GM23338 (cell line): ENCODE results near the gene SWT1. TPM values are rescaled to one million over a fixed set of nuclear protein-coding genes. Genes with fewer than 3 reads are reported as not detected.
A peak's percentile ranks its signal among the peaks of the same experiment; 100 is the strongest.

Source experiments
- ATAC-seq: fragments of 200-7000 bp; cut with Tn5 transposase; 3 replicates; pipeline ENCODE4 v1.9.1; 2020
- DNase-seq: peaks from one replicate; pipeline ENCODE4 v3.0.0-alpha.2; 2015; ENCODE audit warnings: low spot score
- H2AFZ ChIP-seq: fragments of 200-600 bp; sonication (generic); 2 replicates; pipeline ENCODE4 v1.8.0; 2016; ENCODE audit warnings: antibody characterized with exemption, mild to moderate bottlenecking, moderate library complexity
- H3F3A ChIP-seq: fragments of 200-600 bp; sonication (generic); replicated peaks from 2 replicates; pipeline ENCODE4 v1.8.0; 2017; ENCODE audit warnings: antibody characterized with exemption, mixed run types, low read depth
- H3K27ac ChIP-seq: fragments of 200-600 bp; sonication (generic); 2 replicates; pipeline ENCODE4 v1.6.1; 2016; ENCODE audit warnings: low read depth
- H3K27me3 ChIP-seq: fragments of 200-600 bp; sonication (generic); 2 replicates; pipeline ENCODE4 v1.8.0; 2016; ENCODE audit warnings: mild to moderate bottlenecking, mixed run types, moderate library complexity; ENCODE audit not compliant: insufficient read depth
- H3K36me3 ChIP-seq: fragments of 200-600 bp; sonication (generic); 2 replicates; pipeline ENCODE4 v1.8.0; 2016; ENCODE audit warnings: mild to moderate bottlenecking; ENCODE audit not compliant: insufficient read depth
- H3K4me1 ChIP-seq: fragments of 200-600 bp; sonication (generic); 2 replicates; pipeline ENCODE4 v1.8.0; 2016; ENCODE audit warnings: mild to moderate bottlenecking, moderate library complexity; ENCODE audit not compliant: insufficient read depth
- H3K4me2 ChIP-seq: fragments of 200-600 bp; sonication (generic); 2 replicates; pipeline ENCODE4 v1.7.1; 2017; ENCODE audit warnings: mixed run types
- H3K4me3 ChIP-seq: fragments of 200-600 bp; sonication (generic); 2 replicates; pipeline ENCODE4 v1.6.1; 2016; ENCODE audit warnings: mixed run types
- H3K79me2 ChIP-seq: fragments of 200-600 bp; sonication (generic); replicated peaks from 2 replicates; pipeline ENCODE4 v1.8.0; 2017; ENCODE audit warnings: mild to moderate bottlenecking; ENCODE audit not compliant: insufficient read depth
- H3K9me2 ChIP-seq: fragments of 200-600 bp; sonication (generic); 2 replicates; pipeline ENCODE4 v1.8.0; 2017; ENCODE audit not compliant: insufficient read depth
- H4K20me1 ChIP-seq: fragments of 200-600 bp; sonication (generic); replicated peaks from 2 replicates; pipeline ENCODE4 v1.8.0; 2017; ENCODE audit warnings: mild to moderate bottlenecking; ENCODE audit not compliant: insufficient read depth
- H3K27ac Mint-ChIP-seq: 2 replicates; pipeline ENCODE4 v1.8.0; 2020; ENCODE audit warnings: inconsistent platforms, mild to moderate bottlenecking, moderate library complexity, mixed read lengths
- H3K27me3 Mint-ChIP-seq: 3 replicates; pipeline ENCODE4 v1.8.0; 2022; ENCODE audit warnings: low read depth, mild to moderate bottlenecking, moderate library complexity, mixed read lengths, inconsistent platforms; ENCODE audit not compliant: insufficient read depth, poor library complexity
- H3K36me3 Mint-ChIP-seq: 3 replicates; pipeline ENCODE4 v1.8.0; 2021; ENCODE audit warnings: low read depth, mild to moderate bottlenecking, inconsistent platforms, moderate library complexity, mixed read lengths
- H3K4me1 Mint-ChIP-seq: 3 replicates; pipeline ENCODE4 v1.8.0; 2020; ENCODE audit warnings: mild to moderate bottlenecking, inconsistent platforms, mixed read lengths
- H3K4me3 Mint-ChIP-seq: 3 replicates; pipeline ENCODE4 v1.8.0; 2021; ENCODE audit warnings: moderate library complexity, mild to moderate bottlenecking, inconsistent platforms, mixed read lengths
- H3K9me3 Mint-ChIP-seq: 3 replicates; pipeline ENCODE4 v1.8.0; 2020; ENCODE audit warnings: moderate library complexity, mild to moderate bottlenecking, inconsistent platforms, mixed read lengths
- CREB1 ChIP-seq: fragments of 250-450 bp; sonication (Bioruptor Pico); IDR thresholded peaks from 2 replicates; pipeline ENCODE4 v1.5.0; 2020; ENCODE audit warnings: low read depth, mild to moderate bottlenecking, moderate library complexity
- EZH2phosphoT487 ChIP-seq: fragments of 200-600 bp; sonication (generic); IDR thresholded peaks from one replicate; pipeline ENCODE4 v1.8.1; 2018; ENCODE audit warnings: antibody characterized with exemption; ENCODE audit not compliant: unreplicated experiment
- JUNB ChIP-seq: IDR thresholded peaks from one replicate; pipeline ENCODE4 v1.6.1; 2016; ENCODE audit warnings: antibody characterized with exemption; ENCODE audit not compliant: unreplicated experiment
- POLR2AphosphoS5 ChIP-seq: IDR thresholded peaks from 2 replicates; pipeline ENCODE4 v1.6.1; 2016; ENCODE audit warnings: antibody characterized with exemption, low read depth
- STAT1 ChIP-seq: IDR thresholded peaks from one replicate; pipeline ENCODE4 v1.6.1; 2016; ENCODE audit warnings: antibody characterized with exemption; ENCODE audit not compliant: unreplicated experiment
- ZNF114 ChIP-seq: fragments of 250-450 bp; sonication (Bioruptor Pico); IDR thresholded peaks from 2 replicates; pipeline ENCODE4 v1.5.0; 2020; ENCODE audit warnings: mild to moderate bottlenecking, moderate library complexity
- ZNF331 ChIP-seq: fragments of 250-450 bp; sonication (Bioruptor Pico); IDR thresholded peaks from 2 replicates; pipeline ENCODE4 v1.5.0; 2020; ENCODE audit warnings: low read depth, mild to moderate bottlenecking, moderate library complexity
- polyA plus RNA-seq: library from polyadenylated mRNA; unstranded; fragments of >200 nt; fragmentation: Nextera tagmentation; extraction: Ambion mirVana; gene quantifications from 2 replicates; pipeline ENCODE4 v1.2.1, GENCODE V29; 2016
- total RNA-seq: library from RNA; depleted of rRNA; stranded (reverse); fragments of >200 nt; shearing (Covaris generic); gene quantifications from 2 replicates; pipeline ENCODE4 v1.2.3, GENCODE V29; 2014
- TF ChIP-seq, protein P1 (sequence below): fragments of 250-450 bp; sonication (Bioruptor Pico); IDR thresholded peaks from 2 replicates; pipeline ENCODE4 v1.5.0; 2020; ENCODE audit warnings: mild to moderate bottlenecking, moderate library complexity
- TF ChIP-seq, protein P2 (sequence below): IDR thresholded peaks from 2 replicates; pipeline ENCODE4 v1.6.1; 2016; ENCODE audit warnings: antibody characterized with exemption
- TF ChIP-seq, protein P3 (sequence below): IDR thresholded peaks from one replicate; pipeline ENCODE4 v1.6.1; 2018; ENCODE audit warnings: antibody characterized with exemption; ENCODE audit not compliant: unreplicated experiment
- TF ChIP-seq, protein P4 (sequence below), 2 experiments: fragments of 200-600 bp in 1 of 2; sonication (generic) in 1 of 2; conservative IDR thresholded peaks; 2 replicates each; pipeline versions ENCODE4 v1.5.1 to v1.6.1; 2016 to 2017; ENCODE audit warnings: antibody characterized with exemption in 2 of 2, low read depth in 2 of 2, mild to moderate bottlenecking in 2 of 2, moderate library complexity in 1 of 2

SWT1 gene
- total and polyA plus RNA-seq, 2 experiments from 2014 or later, result 3.6 to 5.7 TPM

DNA sequence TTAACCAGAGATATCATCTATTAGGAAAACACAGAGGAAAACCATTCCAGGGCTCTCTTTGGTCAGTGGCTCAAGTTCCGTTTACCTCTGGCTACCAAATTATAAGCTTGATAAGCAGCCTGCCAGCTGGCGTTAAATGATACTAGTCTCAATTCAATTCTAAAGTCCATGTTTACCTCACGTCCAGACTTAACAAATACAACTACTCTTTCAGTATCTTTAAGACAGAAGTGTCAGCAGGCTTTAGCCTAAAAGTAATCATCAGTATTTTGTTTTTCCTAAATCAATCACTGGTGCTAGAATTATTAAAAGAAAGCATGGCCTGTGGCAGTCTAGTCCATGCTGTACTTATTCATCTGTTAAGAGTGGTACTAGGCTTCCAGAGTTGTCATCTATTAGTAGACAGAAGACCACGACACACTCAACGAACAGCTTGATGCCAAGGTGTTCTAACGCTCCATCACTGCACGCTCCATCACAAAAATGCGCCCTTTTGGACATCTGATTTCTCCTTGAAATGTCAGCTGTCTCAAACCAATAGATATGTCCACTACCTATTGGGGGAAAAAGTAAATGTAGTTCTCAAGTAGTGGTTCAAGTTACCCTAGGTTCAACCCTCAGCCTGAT is 158.6 kb downstream of the SWT1 start:
- H3K27me3 ChIP-seq, result no peaks in the 10 kb centered on the region
- Mint-ChIP-seq H3K4me1 (peaks cover 42% of the 10 kb centered on the region), H3K27ac (peak overlapping the region; percentile 97), H3K9me3 (peaks cover 3% of the 10 kb centered on the region; the same call in 2 of the 3 replicates), H3K4me3 (peak overlapping the region; percentile 97), H3K36me3 (peaks cover 26% of the 10 kb centered on the region), H3K27me3 (peaks cover 7% of the 10 kb centered on the region)
- no peak for ATAC-seq
- H3K4me2 ChIP-seq, result peak overlapping the region; percentile 90
- peaks cover 8% of the 10 kb centered on the region for H3K36me3 ChIP-seq
- no peak for TF ChIP-seq POLR2AphosphoS5
- no peak for TF ChIP-seq EZH2phosphoT487
- no peak for TF ChIP-seq STAT1
- TF ChIP-seq ZNF114 (CRISPR knock-in tag), result no peak
- TF ChIP-seq, protein P1, sequence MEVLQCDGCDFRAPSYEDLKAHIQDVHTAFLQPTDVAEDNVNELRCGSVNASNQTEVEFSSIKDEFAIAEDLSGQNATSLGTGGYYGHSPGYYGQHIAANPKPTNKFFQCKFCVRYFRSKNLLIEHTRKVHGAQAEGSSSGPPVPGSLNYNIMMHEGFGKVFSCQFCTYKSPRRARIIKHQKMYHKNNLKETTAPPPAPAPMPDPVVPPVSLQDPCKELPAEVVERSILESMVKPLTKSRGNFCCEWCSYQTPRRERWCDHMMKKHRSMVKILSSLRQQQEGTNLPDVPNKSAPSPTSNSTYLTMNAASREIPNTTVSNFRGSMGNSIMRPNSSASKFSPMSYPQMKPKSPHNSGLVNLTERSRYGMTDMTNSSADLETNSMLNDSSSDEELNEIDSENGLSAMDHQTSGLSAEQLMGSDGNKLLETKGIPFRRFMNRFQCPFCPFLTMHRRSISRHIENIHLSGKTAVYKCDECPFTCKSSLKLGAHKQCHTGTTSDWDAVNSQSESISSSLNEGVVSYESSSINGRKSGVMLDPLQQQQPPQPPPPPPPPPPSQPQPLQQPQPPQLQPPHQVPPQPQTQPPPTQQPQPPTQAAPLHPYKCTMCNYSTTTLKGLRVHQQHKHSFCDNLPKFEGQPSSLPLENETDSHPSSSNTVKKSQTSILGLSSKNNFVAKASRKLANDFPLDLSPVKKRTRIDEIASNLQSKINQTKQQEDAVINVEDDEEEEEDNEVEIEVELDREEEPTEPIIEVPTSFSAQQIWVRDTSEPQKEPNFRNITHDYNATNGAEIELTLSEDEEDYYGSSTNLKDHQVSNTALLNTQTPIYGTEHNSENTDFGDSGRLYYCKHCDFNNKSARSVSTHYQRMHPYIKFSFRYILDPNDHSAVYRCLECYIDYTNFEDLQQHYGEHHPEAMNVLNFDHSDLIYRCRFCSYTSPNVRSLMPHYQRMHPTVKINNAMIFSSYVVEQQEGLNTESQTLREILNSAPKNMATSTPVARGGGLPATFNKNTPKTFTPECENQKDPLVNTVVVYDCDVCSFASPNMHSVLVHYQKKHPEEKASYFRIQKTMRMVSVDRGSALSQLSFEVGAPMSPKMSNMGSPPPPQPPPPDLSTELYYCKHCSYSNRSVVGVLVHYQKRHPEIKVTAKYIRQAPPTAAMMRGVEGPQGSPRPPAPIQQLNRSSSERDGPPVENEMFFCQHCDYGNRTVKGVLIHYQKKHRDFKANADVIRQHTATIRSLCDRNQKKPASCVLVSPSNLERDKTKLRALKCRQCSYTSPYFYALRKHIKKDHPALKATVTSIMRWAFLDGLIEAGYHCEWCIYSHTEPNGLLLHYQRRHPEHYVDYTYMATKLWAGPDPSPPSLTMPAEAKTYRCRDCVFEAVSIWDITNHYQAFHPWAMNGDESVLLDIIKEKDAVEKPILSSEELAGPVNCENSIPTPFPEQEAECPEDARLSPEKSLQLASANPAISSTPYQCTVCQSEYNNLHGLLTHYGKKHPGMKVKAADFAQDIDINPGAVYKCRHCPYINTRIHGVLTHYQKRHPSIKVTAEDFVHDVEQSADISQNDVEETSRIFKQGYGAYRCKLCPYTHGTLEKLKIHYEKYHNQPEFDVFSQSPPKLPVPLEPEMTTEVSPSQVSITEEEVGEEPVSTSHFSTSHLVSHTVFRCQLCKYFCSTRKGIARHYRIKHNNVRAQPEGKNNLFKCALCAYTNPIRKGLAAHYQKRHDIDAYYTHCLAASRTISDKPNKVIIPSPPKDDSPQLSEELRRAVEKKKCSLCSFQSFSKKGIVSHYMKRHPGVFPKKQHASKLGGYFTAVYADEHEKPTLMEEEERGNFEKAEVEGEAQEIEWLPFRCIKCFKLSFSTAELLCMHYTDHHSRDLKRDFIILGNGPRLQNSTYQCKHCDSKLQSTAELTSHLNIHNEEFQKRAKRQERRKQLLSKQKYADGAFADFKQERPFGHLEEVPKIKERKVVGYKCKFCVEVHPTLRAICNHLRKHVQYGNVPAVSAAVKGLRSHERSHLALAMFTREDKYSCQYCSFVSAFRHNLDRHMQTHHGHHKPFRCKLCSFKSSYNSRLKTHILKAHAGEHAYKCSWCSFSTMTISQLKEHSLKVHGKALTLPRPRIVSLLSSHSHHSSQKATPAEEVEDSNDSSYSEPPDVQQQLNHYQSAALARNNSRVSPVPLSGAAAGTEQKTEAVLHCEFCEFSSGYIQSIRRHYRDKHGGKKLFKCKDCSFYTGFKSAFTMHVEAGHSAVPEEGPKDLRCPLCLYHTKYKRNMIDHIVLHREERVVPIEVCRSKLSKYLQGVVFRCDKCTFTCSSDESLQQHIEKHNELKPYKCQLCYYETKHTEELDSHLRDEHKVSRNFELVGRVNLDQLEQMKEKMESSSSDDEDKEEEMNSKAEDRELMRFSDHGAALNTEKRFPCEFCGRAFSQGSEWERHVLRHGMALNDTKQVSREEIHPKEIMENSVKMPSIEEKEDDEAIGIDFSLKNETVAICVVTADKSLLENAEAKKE, result no peak
- TF ChIP-seq, protein P2, sequence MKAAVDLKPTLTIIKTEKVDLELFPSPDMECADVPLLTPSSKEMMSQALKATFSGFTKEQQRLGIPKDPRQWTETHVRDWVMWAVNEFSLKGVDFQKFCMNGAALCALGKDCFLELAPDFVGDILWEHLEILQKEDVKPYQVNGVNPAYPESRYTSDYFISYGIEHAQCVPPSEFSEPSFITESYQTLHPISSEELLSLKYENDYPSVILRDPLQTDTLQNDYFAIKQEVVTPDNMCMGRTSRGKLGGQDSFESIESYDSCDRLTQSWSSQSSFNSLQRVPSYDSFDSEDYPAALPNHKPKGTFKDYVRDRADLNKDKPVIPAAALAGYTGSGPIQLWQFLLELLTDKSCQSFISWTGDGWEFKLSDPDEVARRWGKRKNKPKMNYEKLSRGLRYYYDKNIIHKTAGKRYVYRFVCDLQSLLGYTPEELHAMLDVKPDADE, result no peak
- no peak for TF ChIP-seq CREB1 (CRISPR knock-in tag)
- TF ChIP-seq, protein P3, sequence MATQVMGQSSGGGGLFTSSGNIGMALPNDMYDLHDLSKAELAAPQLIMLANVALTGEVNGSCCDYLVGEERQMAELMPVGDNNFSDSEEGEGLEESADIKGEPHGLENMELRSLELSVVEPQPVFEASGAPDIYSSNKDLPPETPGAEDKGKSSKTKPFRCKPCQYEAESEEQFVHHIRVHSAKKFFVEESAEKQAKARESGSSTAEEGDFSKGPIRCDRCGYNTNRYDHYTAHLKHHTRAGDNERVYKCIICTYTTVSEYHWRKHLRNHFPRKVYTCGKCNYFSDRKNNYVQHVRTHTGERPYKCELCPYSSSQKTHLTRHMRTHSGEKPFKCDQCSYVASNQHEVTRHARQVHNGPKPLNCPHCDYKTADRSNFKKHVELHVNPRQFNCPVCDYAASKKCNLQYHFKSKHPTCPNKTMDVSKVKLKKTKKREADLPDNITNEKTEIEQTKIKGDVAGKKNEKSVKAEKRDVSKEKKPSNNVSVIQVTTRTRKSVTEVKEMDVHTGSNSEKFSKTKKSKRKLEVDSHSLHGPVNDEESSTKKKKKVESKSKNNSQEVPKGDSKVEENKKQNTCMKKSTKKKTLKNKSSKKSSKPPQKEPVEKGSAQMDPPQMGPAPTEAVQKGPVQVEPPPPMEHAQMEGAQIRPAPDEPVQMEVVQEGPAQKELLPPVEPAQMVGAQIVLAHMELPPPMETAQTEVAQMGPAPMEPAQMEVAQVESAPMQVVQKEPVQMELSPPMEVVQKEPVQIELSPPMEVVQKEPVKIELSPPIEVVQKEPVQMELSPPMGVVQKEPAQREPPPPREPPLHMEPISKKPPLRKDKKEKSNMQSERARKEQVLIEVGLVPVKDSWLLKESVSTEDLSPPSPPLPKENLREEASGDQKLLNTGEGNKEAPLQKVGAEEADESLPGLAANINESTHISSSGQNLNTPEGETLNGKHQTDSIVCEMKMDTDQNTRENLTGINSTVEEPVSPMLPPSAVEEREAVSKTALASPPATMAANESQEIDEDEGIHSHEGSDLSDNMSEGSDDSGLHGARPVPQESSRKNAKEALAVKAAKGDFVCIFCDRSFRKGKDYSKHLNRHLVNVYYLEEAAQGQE, result no peak
- TF ChIP-seq JUNB, result no peak
- TF ChIP-seq, protein P4, sequence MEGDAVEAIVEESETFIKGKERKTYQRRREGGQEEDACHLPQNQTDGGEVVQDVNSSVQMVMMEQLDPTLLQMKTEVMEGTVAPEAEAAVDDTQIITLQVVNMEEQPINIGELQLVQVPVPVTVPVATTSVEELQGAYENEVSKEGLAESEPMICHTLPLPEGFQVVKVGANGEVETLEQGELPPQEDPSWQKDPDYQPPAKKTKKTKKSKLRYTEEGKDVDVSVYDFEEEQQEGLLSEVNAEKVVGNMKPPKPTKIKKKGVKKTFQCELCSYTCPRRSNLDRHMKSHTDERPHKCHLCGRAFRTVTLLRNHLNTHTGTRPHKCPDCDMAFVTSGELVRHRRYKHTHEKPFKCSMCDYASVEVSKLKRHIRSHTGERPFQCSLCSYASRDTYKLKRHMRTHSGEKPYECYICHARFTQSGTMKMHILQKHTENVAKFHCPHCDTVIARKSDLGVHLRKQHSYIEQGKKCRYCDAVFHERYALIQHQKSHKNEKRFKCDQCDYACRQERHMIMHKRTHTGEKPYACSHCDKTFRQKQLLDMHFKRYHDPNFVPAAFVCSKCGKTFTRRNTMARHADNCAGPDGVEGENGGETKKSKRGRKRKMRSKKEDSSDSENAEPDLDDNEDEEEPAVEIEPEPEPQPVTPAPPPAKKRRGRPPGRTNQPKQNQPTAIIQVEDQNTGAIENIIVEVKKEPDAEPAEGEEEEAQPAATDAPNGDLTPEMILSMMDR (conservative IDR thresholded peaks at IDR 0.05; ENCODE audit: low read depth in 2 of 2), result no peak
- TF ChIP-seq ZNF331 (CRISPR knock-in tag), result no peak
- H3K9me2 ChIP-seq, result no peaks in the 10 kb centered on the region
- H2AFZ ChIP-seq, result no peak overlapping the region
- H3K27ac ChIP-seq, result no peak overlapping the region
- peaks cover 71% of the 10 kb centered on the region for H3K79me2 ChIP-seq
- no peak for DNase-seq
- H3K4me1 ChIP-seq, result peaks cover 37% of the 10 kb centered on the region
- H3F3A ChIP-seq, result 0 out of 2 replicates have a peak, but pooled peaks cover 6% of the 10 kb centered on the region
- peaks cover 29% of the 10 kb centered on the region for H4K20me1 ChIP-seq
- peak overlapping the region; percentile 90 for H3K4me3 ChIP-seq
